ENCODE measurements around the gene CLCN4.

GRCh38 chrX:10169175-10169574, 12.4 kb downstream of the CLCN4 start:
- TF ChIP-seq GATA3 (IDR thresholded peaks at IDR 0.05; ENCODE audit: low read depth, low read length) (no peak), GATA2 (IDR thresholded peaks at IDR 0.05; ENCODE audit: low read depth, low read length) (no peak)
